ENCODE measurements around the gene ADCK1. TPM values are rescaled to one million over a fixed set of nuclear protein-coding genes. Genes with fewer than 3 reads are reported as not detected.
A peak's percentile ranks its signal among the peaks of the same experiment; 100 is the strongest.
"Not testable (repeated sequence)": the region's sequence is repeated elsewhere in the genome, so short reads cannot be mapped to it uniquely, and the experiment has no call there.

The ADCK1 gene
- total and polyA plus RNA-seq, 4 donors = 6.1 to 19.7 (median 10.8) TPM

GRCh38 chr14:77947372-77947771 is 147.5 kb downstream of the ADCK1 start:
- no peaks in the 10 kb centered on the region for H3K27me3 ChIP-seq (ENCODE audit: control insufficient read depth, insufficient read depth, low read length)
- no peak overlapping the region for H3K27ac ChIP-seq (ENCODE audit: low read depth, low read length)
- H3K4me1 ChIP-seq (ENCODE audit: control insufficient read depth, insufficient read depth, low read length) = no peaks in the 10 kb centered on the region
- no peaks in the 10 kb centered on the region for H3K36me3 ChIP-seq (ENCODE audit: control insufficient read depth, insufficient read depth, low read length)
- H3K4me3 ChIP-seq (ENCODE audit: low read depth, low read length) = no peak overlapping the region
- no peak for DNase-seq (ENCODE audit: low read depth in 4 of 6, low spot score in 6 of 6)
- H3K9me3 ChIP-seq (ENCODE audit: control insufficient read depth, insufficient read depth, low read length) = peaks cover 3% of the 10 kb centered on the region
- WGBS (ENCODE audit: insufficient coverage) = 75% methylated on average over 4 of the region's 4 CpGs

- Histone ChIP-seq H3K9me3 (ENCODE audit: control insufficient read depth, insufficient read depth, low read length) (peaks cover 3% of the 10 kb centered on the region), H3K27ac (ENCODE audit: low read depth, low read length) (no peak overlapping the region), H3K36me3 (ENCODE audit: control insufficient read depth, insufficient read depth, low read length) (no peaks in the 10 kb centered on the region), H3K4me3 (ENCODE audit: low read depth, low read length) (no peak overlapping the region), H3K4me1 (ENCODE audit: control insufficient read depth, insufficient read depth, low read length) (no peaks in the 10 kb centered on the region), H3K27me3 (ENCODE audit: control insufficient read depth, insufficient read depth, low read length) (no peaks in the 10 kb centered on the region)
- peak in 1 of 6 donors; percentile 15 for DNase-seq (ENCODE audit: low read depth in 4 of 6, low spot score in 6 of 6)
- 60% methylated on average over 1 of the region's 5 CpGs for WGBS (ENCODE audit: insufficient coverage)
These were observed 150.6 kb downstream of the ADCK1 start for GRCh38 chr14:77950371-77951063.

- Histone ChIP-seq H3K4me1 (ENCODE audit: control insufficient read depth, insufficient read depth, low read length) (peaks cover 2% of the 10 kb centered on the region), H3K27ac (ENCODE audit: low read depth, low read length) (no peak overlapping the region), H3K27me3 (ENCODE audit: control insufficient read depth, insufficient read depth, low read length) (no peaks in the 10 kb centered on the region), H3K36me3 (ENCODE audit: control insufficient read depth, insufficient read depth, low read length) (no peaks in the 10 kb centered on the region), H3K9me3 (ENCODE audit: control insufficient read depth, insufficient read depth, low read length) (peaks cover 1% of the 10 kb centered on the region), H3K4me3 (ENCODE audit: low read depth, low read length) (no peak overlapping the region)
- WGBS (ENCODE audit: insufficient coverage) = 46% methylated on average over 9 of the region's 13 CpGs
- peak in 1 of 6 donors; percentile 12 for DNase-seq (ENCODE audit: low read depth in 4 of 6, low spot score in 6 of 6)
These were observed 156.0 kb downstream of the ADCK1 start for GRCh38 chr14:77955816-77956484.

DNA sequence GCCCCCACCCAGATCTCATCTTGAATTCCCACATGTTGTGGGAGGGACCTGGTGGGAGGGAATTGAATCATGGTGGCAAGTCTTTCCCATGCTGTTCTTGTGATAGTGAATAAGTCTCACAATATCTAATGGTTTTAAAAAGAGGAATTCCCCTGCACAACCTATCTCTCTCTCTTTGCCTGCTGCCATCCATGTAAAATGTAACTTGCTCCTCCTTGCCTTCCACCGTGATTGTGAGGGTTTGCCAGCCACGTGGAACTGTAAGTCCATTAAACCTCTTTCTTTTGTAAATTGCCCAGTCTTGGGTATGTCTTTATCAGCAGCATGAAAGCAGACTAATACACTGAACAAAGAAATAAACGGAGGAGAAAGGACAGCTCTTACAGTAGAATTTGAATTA is 159.8 kb downstream of the ADCK1 start:
- H3K4me3 ChIP-seq (ENCODE audit: low read depth, low read length); H3K4me1 ChIP-seq (ENCODE audit: control insufficient read depth, insufficient read depth, low read length); H3K36me3 ChIP-seq (ENCODE audit: control insufficient read depth, insufficient read depth, low read length); H3K9me3 ChIP-seq (ENCODE audit: control insufficient read depth, insufficient read depth, low read length); H3K27ac ChIP-seq (ENCODE audit: low read depth, low read length); DNase-seq (ENCODE audit: low read depth in 4 of 6, low spot score in 6 of 6); H3K27me3 ChIP-seq (ENCODE audit: control insufficient read depth, insufficient read depth, low read length): not testable (repeated sequence)
- WGBS (ENCODE audit: insufficient coverage) = 40% methylated on average over 1 of the region's 3 CpGs

- Histone ChIP-seq H3K36me3 (ENCODE audit: control insufficient read depth, insufficient read depth, low read length) (no peaks in the 10 kb centered on the region), H3K4me3 (ENCODE audit: low read depth, low read length) (no peak overlapping the region), H3K9me3 (ENCODE audit: control insufficient read depth, insufficient read depth, low read length) (peaks cover 1% of the 10 kb centered on the region), H3K27ac (ENCODE audit: low read depth, low read length) (no peak overlapping the region), H3K4me1 (ENCODE audit: control insufficient read depth, insufficient read depth, low read length) (peaks cover 9% of the 10 kb centered on the region), H3K27me3 (ENCODE audit: control insufficient read depth, insufficient read depth, low read length) (no peaks in the 10 kb centered on the region)
- 80% methylated on average over 6 of the region's 9 CpGs for WGBS (ENCODE audit: insufficient coverage)
- DNase-seq (ENCODE audit: low read depth in 4 of 6, low spot score in 6 of 6) = no peak
These were observed 162.1 kb downstream of the ADCK1 start for GRCh38 chr14:77961847-77962580.

- 100% methylated on average over 3 of the region's 10 CpGs for WGBS (ENCODE audit: insufficient coverage)
- Histone ChIP-seq H3K9me3 (ENCODE audit: control insufficient read depth, insufficient read depth, low read length) (peaks cover 1% of the 10 kb centered on the region), H3K4me3 (ENCODE audit: low read depth, low read length) (no peak overlapping the region), H3K27ac (ENCODE audit: low read depth, low read length) (no peak overlapping the region), H3K36me3 (ENCODE audit: control insufficient read depth, insufficient read depth, low read length) (no peaks in the 10 kb centered on the region), H3K4me1 (ENCODE audit: control insufficient read depth, insufficient read depth, low read length) (peaks cover 9% of the 10 kb centered on the region), H3K27me3 (ENCODE audit: control insufficient read depth, insufficient read depth, low read length) (no peaks in the 10 kb centered on the region)
- no peak for DNase-seq (ENCODE audit: low read depth in 4 of 6, low spot score in 6 of 6)
These were observed 163.0 kb downstream of the ADCK1 start for GRCh38 chr14:77962731-77963520.

DNA sequence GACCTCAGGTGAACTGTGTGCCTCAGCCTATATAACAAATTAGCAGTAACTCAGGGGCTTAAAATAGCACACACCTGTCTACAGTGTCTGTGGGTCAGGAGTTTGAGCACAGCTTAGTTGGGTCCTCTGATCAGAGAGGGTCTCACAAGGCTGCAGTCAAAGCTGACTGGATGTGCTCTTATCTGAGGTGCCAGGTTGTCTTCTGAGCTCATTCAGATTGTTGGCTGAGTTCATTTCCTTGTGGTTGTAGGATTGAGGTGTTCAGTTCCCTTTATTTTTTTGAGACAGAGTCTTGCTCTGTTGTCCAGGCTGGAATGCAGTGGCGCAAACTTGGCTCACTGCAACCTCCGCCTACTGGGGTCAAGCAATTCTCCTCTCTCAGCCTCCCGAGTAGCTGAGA is 164.7 kb downstream of the ADCK1 start:
- WGBS (ENCODE audit: insufficient coverage) = 90% methylated on average over 2 of the region's 3 CpGs
- peaks cover 1% of the 10 kb centered on the region for H3K9me3 ChIP-seq (ENCODE audit: control insufficient read depth, insufficient read depth, low read length)
- DNase-seq (ENCODE audit: low read depth in 4 of 6, low spot score in 6 of 6) = no peak
- H3K4me1 ChIP-seq (ENCODE audit: control insufficient read depth, insufficient read depth, low read length) = peaks cover 11% of the 10 kb centered on the region
- no peak overlapping the region for H3K27ac ChIP-seq (ENCODE audit: low read depth, low read length)
- no peak overlapping the region for H3K4me3 ChIP-seq (ENCODE audit: low read depth, low read length)
- no peaks in the 10 kb centered on the region for H3K36me3 ChIP-seq (ENCODE audit: control insufficient read depth, insufficient read depth, low read length)
- no peaks in the 10 kb centered on the region for H3K27me3 ChIP-seq (ENCODE audit: control insufficient read depth, insufficient read depth, low read length)

- Histone ChIP-seq H3K27ac (ENCODE audit: low read depth, low read length) (no peak overlapping the region), H3K4me3 (ENCODE audit: low read depth, low read length) (no peak overlapping the region), H3K9me3 (ENCODE audit: control insufficient read depth, insufficient read depth, low read length) (no peaks in the 10 kb centered on the region), H3K36me3 (ENCODE audit: control insufficient read depth, insufficient read depth, low read length) (no peaks in the 10 kb centered on the region), H3K4me1 (ENCODE audit: control insufficient read depth, insufficient read depth, low read length) (peaks cover 11% of the 10 kb centered on the region), H3K27me3 (ENCODE audit: control insufficient read depth, insufficient read depth, low read length) (no peaks in the 10 kb centered on the region)
- no peak for DNase-seq (ENCODE audit: low read depth in 4 of 6, low spot score in 6 of 6)
- WGBS (ENCODE audit: insufficient coverage) = 91% methylated on average over 2 of the region's 4 CpGs
These were observed 165.1 kb downstream of the ADCK1 start for GRCh38 chr14:77965050-77965449.

GRCh38 chr14:77965919-77966435 is 166.1 kb downstream of the ADCK1 start:
- H3K27ac ChIP-seq (ENCODE audit: low read depth, low read length) = no peak overlapping the region
- WGBS (ENCODE audit: insufficient coverage) = under 1% methylated on average over 35 of the region's 35 CpGs
- H3K4me1 ChIP-seq (ENCODE audit: control insufficient read depth, insufficient read depth, low read length) = peaks cover 11% of the 10 kb centered on the region
- DNase-seq (ENCODE audit: low read depth in 4 of 6, low spot score in 6 of 6) = peak in 2 of 6 donors; percentile 37 to 58
- H3K36me3 ChIP-seq (ENCODE audit: control insufficient read depth, insufficient read depth, low read length) = no peaks in the 10 kb centered on the region
- no peaks in the 10 kb centered on the region for H3K27me3 ChIP-seq (ENCODE audit: control insufficient read depth, insufficient read depth, low read length)
- peak overlapping the region; percentile 35 for H3K4me3 ChIP-seq (ENCODE audit: low read depth, low read length)
- H3K9me3 ChIP-seq (ENCODE audit: control insufficient read depth, insufficient read depth, low read length) = no peaks in the 10 kb centered on the region

All from spinal cord (tissue), 10 donors.